8988T (cell line): ENCODE measurements around the gene CREB5.
"Not testable (repeated sequence)": the region's sequence is repeated elsewhere in the genome, so short reads cannot be mapped to it uniquely, and the experiment has no call there.

Experiments
- DNase-seq: peaks from one replicate; pipeline ENCODE4 v3.0.0; 2011

Gene CREB5

GRCh38 chr7:28517606-28518005, 105.3 kb downstream of the CREB5 start:
- DNase-seq, result no peak

- DNase-seq, result no peak
Observed at GRCh38 chr7:28520074-28521015, 108.0 kb downstream of the CREB5 start.

GRCh38 chr7:28524978-28525377, 112.7 kb downstream of the CREB5 start:
- no peak for DNase-seq

- DNase-seq, result no peak
Observed at GRCh38 chr7:28528899-28529298, 116.6 kb downstream of the CREB5 start.

GRCh38 chr7:28529755-28530154, 117.4 kb downstream of the CREB5 start:
- DNase-seq, result no peak

- DNase-seq, result no peak
Observed at GRCh38 chr7:28530175-28530802, 118.0 kb downstream of the CREB5 start.

GRCh38 chr7:28530803-28531175, 118.5 kb downstream of the CREB5 start:
- no peak for DNase-seq

- no peak for DNase-seq
Observed at GRCh38 chr7:28531291-28531690, 119.0 kb downstream of the CREB5 start.

- DNase-seq, result no peak
Observed at GRCh38 chr7:28532181-28532580, 119.9 kb downstream of the CREB5 start.

GRCh38 chr7:28533267-28533666, 120.9 kb downstream of the CREB5 start:
- no peak for DNase-seq

- no peak for DNase-seq
Observed at GRCh38 chr7:28533731-28534531, 121.6 kb downstream of the CREB5 start.

- no peak for DNase-seq
Observed at GRCh38 chr7:28536259-28536658, 123.9 kb downstream of the CREB5 start.

GRCh38 chr7:28539289-28539981, 127.1 kb downstream of the CREB5 start:
- no peak for DNase-seq

- DNase-seq, result no peak
Observed at GRCh38 chr7:28542410-28542809, 130.1 kb downstream of the CREB5 start.

GRCh38 chr7:28544453-28545117, 132.3 kb downstream of the CREB5 start:
- DNase-seq, result no peak

GRCh38 chr7:28546067-28546466, 133.7 kb downstream of the CREB5 start:
- DNase-seq, result no peak

GRCh38 chr7:28547115-28547514, 134.8 kb downstream of the CREB5 start:
- DNase-seq, result no peak

GRCh38 chr7:28548416-28548815, 136.1 kb downstream of the CREB5 start:
- no peak for DNase-seq

GRCh38 chr7:28549998-28550397, 137.7 kb downstream of the CREB5 start:
- DNase-seq, result no peak

- no peak for DNase-seq
Observed at GRCh38 chr7:28550580-28551186, 138.4 kb downstream of the CREB5 start.

- no peak for DNase-seq
Observed at GRCh38 chr7:28551331-28551730, 139.0 kb downstream of the CREB5 start.

- not testable (repeated sequence) for DNase-seq
Observed at GRCh38 chr7:28551766-28552165, 139.4 kb downstream of the CREB5 start.
